Keratinocyte (primary cell): ENCODE data around the gene ITPK1. TPM values are rescaled to one million over a fixed set of nuclear protein-coding genes. Genes with fewer than 3 reads are reported as not detected.

Experiments
- DNase-seq: peaks from one replicate; pipeline ENCODE4 v3.0.0-alpha.2; 2011; ENCODE audit warnings: low read depth, missing footprints, low spot score
- FAIRE-seq: peaks from 2 replicates; lab custom pipeline; 2011; peaks lifted over from hg19 to GRCh38; lab: Jason Lieb, UNC
- H2AFZ ChIP-seq: 2 replicates; pipeline ENCODE4 v1.6.0; 2012; ENCODE audit warnings: low read length, control low read depth, inconsistent platforms; ENCODE audit not compliant: control insufficient read depth
- H3K27ac ChIP-seq: 2 replicates; pipeline ENCODE4 v1.5.1; 2011; ENCODE audit warnings: low read length; ENCODE audit not compliant: control insufficient read depth, insufficient read depth
- H3K27me3 ChIP-seq: 3 replicates; pipeline ENCODE4 v1.6.0; 2011; ENCODE audit warnings: low read length; ENCODE audit not compliant: control insufficient read depth, insufficient read depth; ENCODE audit errors: extremely low read depth
- H3K36me3 ChIP-seq, 2 experiments: 2 replicates in 1 of 2; 3 replicates in 1 of 2; pipeline ENCODE4 v1.5.1; 2011; ENCODE audit warnings: low read length in 2 of 2, mild to moderate bottlenecking in 1 of 2; ENCODE audit not compliant: control insufficient read depth in 2 of 2, insufficient read depth in 2 of 2; ENCODE audit errors: extremely low read depth in 1 of 2
- H3K4me1 ChIP-seq: 3 replicates; pipeline ENCODE4 v1.5.1; 2011; ENCODE audit warnings: low read length; ENCODE audit not compliant: control insufficient read depth, insufficient read depth; ENCODE audit errors: extremely low read depth
- H3K4me2 ChIP-seq: 3 replicates; pipeline ENCODE4 v1.6.0; 2011; ENCODE audit warnings: low read depth, low read length; ENCODE audit not compliant: control insufficient read depth, insufficient read depth; ENCODE audit errors: extremely low read depth
- H3K4me3 ChIP-seq, 3 experiments: fragments of 200-600 bp in 1 of 3; sonication (generic) in 1 of 3; 2 replicates in 2 of 3; 3 replicates in 1 of 3; pipeline ENCODE4 v1.5.1; 2011 to 2016; ENCODE audit warnings: low read length in 3 of 3, mild to moderate bottlenecking in 3 of 3, control low read depth in 2 of 3, inconsistent platforms in 1 of 3, low read depth in 1 of 3, mixed read lengths in 1 of 3, mixed run types in 1 of 3, moderate library complexity in 1 of 3; ENCODE audit not compliant: control insufficient read depth in 2 of 3, insufficient read depth in 2 of 3; ENCODE audit errors: extremely low read depth in 1 of 3
- H3K79me2 ChIP-seq: 2 replicates; pipeline ENCODE4 v1.6.0; 2012; ENCODE audit warnings: low read length; ENCODE audit not compliant: control insufficient read depth, insufficient read depth
- H3K9ac ChIP-seq: 3 replicates; pipeline ENCODE4 v1.6.0; 2011; ENCODE audit warnings: low read length; ENCODE audit not compliant: control insufficient read depth, insufficient read depth; ENCODE audit errors: extremely low read depth
- H3K9me1 ChIP-seq: 3 replicates; pipeline ENCODE4 v1.6.0; 2011; ENCODE audit warnings: low read length; ENCODE audit not compliant: control insufficient read depth, insufficient read depth; ENCODE audit errors: extremely low read depth
- H3K9me3 ChIP-seq: 2 replicates; pipeline ENCODE4 v1.5.1; 2012; ENCODE audit warnings: low read depth, low read length; ENCODE audit not compliant: control insufficient read depth
- H4K20me1 ChIP-seq: 3 replicates; pipeline ENCODE4 v1.6.0; 2011; ENCODE audit warnings: low read length; ENCODE audit not compliant: control insufficient read depth, insufficient read depth; ENCODE audit errors: extremely low read depth
- CTCF ChIP-seq, 3 experiments: IDR thresholded peaks in 1 of 3; conservative IDR thresholded peaks in 1 of 3; optimal IDR thresholded peaks in 1 of 3; 2 replicates in 2 of 3; 3 replicates in 1 of 3; pipeline versions ENCODE3 to v1.5.1; 2011; ENCODE audit warnings: low read length in 3 of 3, mild to moderate bottlenecking in 3 of 3, moderate library complexity in 2 of 3, control low read depth in 1 of 3, inconsistent platforms in 1 of 3; ENCODE audit not compliant: insufficient read depth in 2 of 3; ENCODE audit errors: extremely low read depth in 1 of 3
- EZH2 ChIP-seq: IDR thresholded peaks from one replicate; pipeline ENCODE4 v1.6.1; 2012; ENCODE audit warnings: inconsistent platforms, mild to moderate bottlenecking, low read length, moderate library complexity
- dilution Hi-C: fragments of 300-500 bp; cut with MboI; formaldehyde crosslinking; loops from one replicate; pipeline ENCODE4 v1.7.0; 2020; ENCODE audit warnings: low sequenced_read_pairs; ENCODE audit not compliant: extremely low pct_ligation_motif_present
- polyA plus RNA-seq, 5 experiments: library from polyadenylated mRNA; depleted of rRNA in 3 of 5; stranded (reverse) in 3 of 5; stranded (forward) in 1 of 5; unstranded in 1 of 5; fragments of >200 nt; gene quantifications; 1 replicate in 1 of 5; 2 replicates in 3 of 5; 3 replicates in 1 of 5; pipeline versions ENCODE4 v1.2.1 to v1.2.3, GENCODE V29; 2011 to 2012; ENCODE audit warnings: missing spikeins in 2 of 5, low read depth in 1 of 5, low replicate concordance in 1 of 5

ITPK1 gene
- polyA plus RNA-seq, 1 donor (not counting 4 experiments of a cell fraction or from before 2014, with no cell fraction given) = 67.8 TPM

- H4K20me1 ChIP-seq = no peaks in the 10 kb centered on the region
- H3K36me3 ChIP-seq = peaks cover 14 to 18% of the 10 kb centered on the region in 2 experiments
- no peaks in the 10 kb centered on the region for H3K9me3 ChIP-seq
- no peak overlapping the region for H3K4me2 ChIP-seq
- TF ChIP-seq CTCF (optimal IDR thresholded peaks at IDR 0.05 in 1 of 3, IDR thresholded peaks at IDR 0.05 in 1 of 3, conservative IDR thresholded peaks at IDR 0.05 in 1 of 3; ENCODE audit: extremely low read depth in 1 of 3, insufficient read depth in 2 of 3, low read length in 3 of 3) (no peak), EZH2 (no peak)
- no peak overlapping the region for H3K27ac ChIP-seq
- H3K4me3 ChIP-seq = no peak overlapping the region
- no peak overlapping the region for H3K9ac ChIP-seq
- H3K27me3 ChIP-seq = no peaks in the 10 kb centered on the region
- H2AFZ ChIP-seq = no peak overlapping the region
- DNase-seq = no peak
- no peak for FAIRE-seq
- H3K9me1 ChIP-seq = peaks cover 4% of the 10 kb centered on the region
- dilution Hi-C loops = no loop called here
- peaks cover 10% of the 10 kb centered on the region for H3K79me2 ChIP-seq
- H3K4me1 ChIP-seq = peaks cover 13% of the 10 kb centered on the region
Measured at GRCh38 chr14:93012506-93012905, 103.2 kb downstream of the ITPK1 start.

GRCh38 chr14:93011650-93012325 lies 103.9 kb downstream of the ITPK1 start:
- dilution Hi-C loops = no loop called here
- Histone ChIP-seq H3K9me3 (no peaks in the 10 kb centered on the region), H3K4me3 (no peak overlapping the region), H3K27me3 (no peaks in the 10 kb centered on the region), H3K27ac (no peak overlapping the region), H3K9ac (no peak overlapping the region), H3K79me2 (peaks cover 11% of the 10 kb centered on the region), H3K9me1 (peaks cover 4% of the 10 kb centered on the region), H3K4me1 (peaks cover 18% of the 10 kb centered on the region), H2AFZ (no peak overlapping the region), H3K4me2 (peak overlapping the region; percentile 11), H3K36me3 (peaks cover 14 to 18% of the 10 kb centered on the region in 2 experiments), H4K20me1 (no peaks in the 10 kb centered on the region)
- no peak for TF ChIP-seq EZH2
- TF ChIP-seq CTCF (optimal IDR thresholded peaks at IDR 0.05 in 1 of 3, IDR thresholded peaks at IDR 0.05 in 1 of 3, conservative IDR thresholded peaks at IDR 0.05 in 1 of 3; ENCODE audit: extremely low read depth in 1 of 3, insufficient read depth in 2 of 3, low read length in 3 of 3) = peak in 1 of 3 experiments; percentile 25
- DNase-seq = no peak
- FAIRE-seq = no peak
